DOHH2 (cell line): ENCODE data around the gene DAD1.

Experiments used
- EZH2phosphoT487 ChIP-seq: fragments of 200-600 bp; sonication (generic); IDR thresholded peaks from 2 replicates; pipeline ENCODE4 v1.6.1; 2017; ENCODE audit warnings: borderline replicate concordance, mild to moderate bottlenecking, antibody characterized with exemption, low read length, moderate library complexity, mixed read lengths
- TF ChIP-seq, protein P1 (sequence below): fragments of 200-600 bp; sonication (generic); IDR thresholded peaks from one replicate; pipeline ENCODE4 v1.5.1; 2014; ENCODE audit warnings: antibody characterized with exemption, mild to moderate bottlenecking, low read depth, low read length; ENCODE audit not compliant: poor library complexity, severe bottlenecking

- no peak for TF ChIP-seq EZH2phosphoT487
- TF ChIP-seq, protein P1, sequence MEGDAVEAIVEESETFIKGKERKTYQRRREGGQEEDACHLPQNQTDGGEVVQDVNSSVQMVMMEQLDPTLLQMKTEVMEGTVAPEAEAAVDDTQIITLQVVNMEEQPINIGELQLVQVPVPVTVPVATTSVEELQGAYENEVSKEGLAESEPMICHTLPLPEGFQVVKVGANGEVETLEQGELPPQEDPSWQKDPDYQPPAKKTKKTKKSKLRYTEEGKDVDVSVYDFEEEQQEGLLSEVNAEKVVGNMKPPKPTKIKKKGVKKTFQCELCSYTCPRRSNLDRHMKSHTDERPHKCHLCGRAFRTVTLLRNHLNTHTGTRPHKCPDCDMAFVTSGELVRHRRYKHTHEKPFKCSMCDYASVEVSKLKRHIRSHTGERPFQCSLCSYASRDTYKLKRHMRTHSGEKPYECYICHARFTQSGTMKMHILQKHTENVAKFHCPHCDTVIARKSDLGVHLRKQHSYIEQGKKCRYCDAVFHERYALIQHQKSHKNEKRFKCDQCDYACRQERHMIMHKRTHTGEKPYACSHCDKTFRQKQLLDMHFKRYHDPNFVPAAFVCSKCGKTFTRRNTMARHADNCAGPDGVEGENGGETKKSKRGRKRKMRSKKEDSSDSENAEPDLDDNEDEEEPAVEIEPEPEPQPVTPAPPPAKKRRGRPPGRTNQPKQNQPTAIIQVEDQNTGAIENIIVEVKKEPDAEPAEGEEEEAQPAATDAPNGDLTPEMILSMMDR, result no peak
Measured at GRCh38 chr14:22542360-22542759, 46.7 kb downstream of the DAD1 start.
